Vagina (tissue), 2 donors: ENCODE data around the gene NECTIN2.
"Not testable (repeated sequence)": the region's sequence is repeated elsewhere in the genome, so short reads cannot be mapped to it uniquely, and the experiment has no call there.

ENCODE experiments used
- CTCF ChIP-seq, 3 experiments: fragments of 450-650 bp in 2 of 3; fragments of 200-600 bp in 1 of 3; sonication (generic) in 1 of 3; IDR thresholded peaks; one replicate each; pipeline ENCODE4 v1.5.1; 2017 to 2019; ENCODE audit warnings: antibody characterized with exemption in 3 of 3, mild to moderate bottlenecking in 2 of 3, moderate library complexity in 2 of 3
- POLR2A ChIP-seq, 2 donors: fragments of 450-650 bp; IDR thresholded peaks; one replicate each; pipeline ENCODE4 v1.6.1; 2017; ENCODE audit warnings: antibody characterized with exemption in 2 of 2, mild to moderate bottlenecking in 2 of 2, moderate library complexity in 2 of 2

- TF ChIP-seq CTCF, POLR2A (IDR thresholded peaks at IDR 0.05): not testable (repeated sequence)
Observed at GRCh38 chr19:44882619-44883397, 36.7 kb downstream of the NECTIN2 start.
